ENCODE data around the gene CCNY.

- TF ChIP-seq RELA (CRISPR knock-in tag; IDR thresholded peaks at IDR 0.05), result no peak
- TF ChIP-seq ZBTB8A (CRISPR knock-in tag; IDR thresholded peaks at IDR 0.05; ENCODE audit: borderline replicate concordance, low read depth), result no peak
These were observed 105.7 kb downstream of the CCNY start for GRCh38 chr10:35442028-35442427.

Measured in HepG2 (cell line).